Heart left ventricle (tissue), 13 donors: Measurements from ENCODE around the gene COX4I1.

Experiments used
- POLR2A ChIP-seq, 2 donors: fragments of 450-650 bp; IDR thresholded peaks; one replicate each; pipeline ENCODE4 v1.6.1; 2017; ENCODE audit warnings: antibody characterized with exemption in 2 of 2, mild to moderate bottlenecking in 2 of 2, moderate library complexity in 2 of 2
- TF ChIP-seq, protein P1 (sequence below), 12 donors: fragments of 200-600 bp; sonication (generic) in 4 of 12; IDR thresholded peaks; one replicate each; pipeline versions ENCODE4 v1.5.0 to v1.8.0; 2018 to 2022; ENCODE audit warnings: antibody characterized with exemption in 12 of 12, mild to moderate bottlenecking in 5 of 12
- donor health status: ischemic (EF 13 %, LVEDD 7.1; RV severe dilation, severe dysfunction).
- donor health status: DM: no; HTN: yes; CAD: no.
- donor health status: DM: no; HTN: no; CAD: no.
- donor health status: ischemic (EF 25% LVEDD 6.9; RV normal size, moderate dysfunction).
- donor health status: ischemic (EF 25% LVEDD 5.7; RV mildly dilated, moderate dysfunction).
- donor health status: ischemic (EF 35%, LVEDD 5.7; RV mildly dilated, moderate dysfunction).
- donor health status: nonischemic (EF 11% LVEDD 7.7; RV severe dilation, severe dysfunction).
- donor health status: DM: yes; HTN: yes; CAD: no.
- donor health status: PGD.
- donor health status: ischemic (EF 29% LVEDD 5.4; RV normal size, mild dysfunction).
- donor health status: nonischemic (EF 23%, LVEDD 6.1; RV moderate dilation, normal function).

DNA sequence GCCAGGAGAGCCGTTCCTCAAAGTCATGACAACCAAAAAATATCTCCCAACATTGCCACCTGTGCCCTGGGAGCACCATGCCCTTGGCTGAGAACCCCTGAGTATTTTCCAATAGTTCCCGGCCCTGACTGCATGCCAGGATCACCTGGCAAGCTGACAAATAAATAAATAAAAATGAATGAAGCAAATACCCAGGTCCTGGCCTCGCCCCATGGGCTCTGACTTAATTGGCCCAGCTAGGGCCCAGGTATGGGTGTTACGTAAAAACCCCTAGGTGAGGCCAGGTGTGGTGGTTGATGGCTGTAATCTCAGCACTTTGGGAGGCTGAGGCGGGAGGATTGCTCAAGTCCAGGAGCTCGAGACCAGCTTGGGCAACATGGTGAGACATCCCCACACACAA lies 45.9 kb upstream of the COX4I1 start:
- no peak for TF ChIP-seq POLR2A (IDR thresholded peaks at IDR 0.05)
- TF ChIP-seq, protein P1, sequence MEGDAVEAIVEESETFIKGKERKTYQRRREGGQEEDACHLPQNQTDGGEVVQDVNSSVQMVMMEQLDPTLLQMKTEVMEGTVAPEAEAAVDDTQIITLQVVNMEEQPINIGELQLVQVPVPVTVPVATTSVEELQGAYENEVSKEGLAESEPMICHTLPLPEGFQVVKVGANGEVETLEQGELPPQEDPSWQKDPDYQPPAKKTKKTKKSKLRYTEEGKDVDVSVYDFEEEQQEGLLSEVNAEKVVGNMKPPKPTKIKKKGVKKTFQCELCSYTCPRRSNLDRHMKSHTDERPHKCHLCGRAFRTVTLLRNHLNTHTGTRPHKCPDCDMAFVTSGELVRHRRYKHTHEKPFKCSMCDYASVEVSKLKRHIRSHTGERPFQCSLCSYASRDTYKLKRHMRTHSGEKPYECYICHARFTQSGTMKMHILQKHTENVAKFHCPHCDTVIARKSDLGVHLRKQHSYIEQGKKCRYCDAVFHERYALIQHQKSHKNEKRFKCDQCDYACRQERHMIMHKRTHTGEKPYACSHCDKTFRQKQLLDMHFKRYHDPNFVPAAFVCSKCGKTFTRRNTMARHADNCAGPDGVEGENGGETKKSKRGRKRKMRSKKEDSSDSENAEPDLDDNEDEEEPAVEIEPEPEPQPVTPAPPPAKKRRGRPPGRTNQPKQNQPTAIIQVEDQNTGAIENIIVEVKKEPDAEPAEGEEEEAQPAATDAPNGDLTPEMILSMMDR (IDR thresholded peaks at IDR 0.05): no peak
